ENCODE data around the gene AKR1C2. TPM values are rescaled to one million over a fixed set of nuclear protein-coding genes. Genes with fewer than 3 reads are reported as not detected.

AKR1C2 gene
- total RNA-seq, 1 donor from 2014 or later, result 0.22 TPM

DNA sequence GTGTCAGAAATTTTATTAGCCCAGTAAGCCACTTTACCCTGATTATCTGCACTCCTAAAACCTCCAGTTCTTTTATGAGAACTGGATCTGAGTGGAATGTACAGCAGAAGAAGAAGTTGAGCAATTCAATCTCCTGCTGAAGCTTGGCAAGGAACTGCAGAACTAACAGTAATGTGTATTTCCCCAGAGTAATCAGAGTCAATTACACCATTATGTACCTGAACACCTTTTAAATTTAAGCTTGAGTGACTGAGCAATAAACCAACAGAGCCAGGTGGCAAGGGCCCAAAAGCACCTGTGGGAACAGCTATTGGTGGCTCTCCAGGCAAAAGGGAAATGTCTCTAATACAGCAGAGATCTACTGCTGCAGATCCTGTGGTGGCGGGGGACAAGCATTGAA lies 40.1 kb upstream of the AKR1C2 start:
- H3K27me3 Mint-ChIP-seq (ENCODE audit: low read depth), result peaks cover 3% of the 10 kb centered on the region
- H3K4me3 Mint-ChIP-seq (ENCODE audit: unreplicated experiment), result no peak overlapping the region
- H3K36me3 Mint-ChIP-seq (ENCODE audit: low read depth), result no peaks in the 10 kb centered on the region
- no peaks in the 10 kb centered on the region for H3K4me1 Mint-ChIP-seq (ENCODE audit: low read depth)
- no peak for DNase-seq (ENCODE audit: low spot score)
- no peaks in the 10 kb centered on the region for H3K9me3 Mint-ChIP-seq (ENCODE audit: low read depth)
- H3K27ac Mint-ChIP-seq (ENCODE audit: unreplicated experiment), result no peak overlapping the region
- TF ChIP-seq, protein P1, sequence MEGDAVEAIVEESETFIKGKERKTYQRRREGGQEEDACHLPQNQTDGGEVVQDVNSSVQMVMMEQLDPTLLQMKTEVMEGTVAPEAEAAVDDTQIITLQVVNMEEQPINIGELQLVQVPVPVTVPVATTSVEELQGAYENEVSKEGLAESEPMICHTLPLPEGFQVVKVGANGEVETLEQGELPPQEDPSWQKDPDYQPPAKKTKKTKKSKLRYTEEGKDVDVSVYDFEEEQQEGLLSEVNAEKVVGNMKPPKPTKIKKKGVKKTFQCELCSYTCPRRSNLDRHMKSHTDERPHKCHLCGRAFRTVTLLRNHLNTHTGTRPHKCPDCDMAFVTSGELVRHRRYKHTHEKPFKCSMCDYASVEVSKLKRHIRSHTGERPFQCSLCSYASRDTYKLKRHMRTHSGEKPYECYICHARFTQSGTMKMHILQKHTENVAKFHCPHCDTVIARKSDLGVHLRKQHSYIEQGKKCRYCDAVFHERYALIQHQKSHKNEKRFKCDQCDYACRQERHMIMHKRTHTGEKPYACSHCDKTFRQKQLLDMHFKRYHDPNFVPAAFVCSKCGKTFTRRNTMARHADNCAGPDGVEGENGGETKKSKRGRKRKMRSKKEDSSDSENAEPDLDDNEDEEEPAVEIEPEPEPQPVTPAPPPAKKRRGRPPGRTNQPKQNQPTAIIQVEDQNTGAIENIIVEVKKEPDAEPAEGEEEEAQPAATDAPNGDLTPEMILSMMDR (IDR thresholded peaks at IDR 0.05), result no peak

DNA sequence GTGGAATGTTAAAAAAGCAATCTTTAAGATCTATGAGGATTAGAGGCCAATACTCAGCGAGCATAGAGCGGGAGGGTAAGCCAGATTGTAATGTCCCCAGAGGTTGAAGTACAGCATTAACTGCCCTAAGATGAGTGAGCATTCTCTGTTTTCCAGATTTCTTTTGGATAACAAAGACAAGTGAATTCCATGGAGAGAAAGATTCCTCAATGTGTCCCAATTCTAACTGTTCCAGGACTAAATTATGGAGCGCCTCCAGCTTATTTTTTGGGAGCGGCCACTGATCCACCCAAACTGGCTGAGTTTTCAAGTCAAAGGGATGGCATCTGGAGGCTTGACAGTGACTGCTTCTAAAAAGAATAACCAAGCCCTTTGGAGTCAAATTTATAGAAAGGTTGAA lies 39.3 kb upstream of the AKR1C2 start:
- TF ChIP-seq, protein P1 (IDR thresholded peaks at IDR 0.05), result no peak
- H3K27ac Mint-ChIP-seq (ENCODE audit: unreplicated experiment), result no peak overlapping the region
- no peaks in the 10 kb centered on the region for H3K27me3 Mint-ChIP-seq (ENCODE audit: low read depth)
- no peak overlapping the region for H3K4me3 Mint-ChIP-seq (ENCODE audit: unreplicated experiment)
- H3K9me3 Mint-ChIP-seq (ENCODE audit: low read depth), result no peaks in the 10 kb centered on the region
- DNase-seq (ENCODE audit: low spot score), result no peak
- no peaks in the 10 kb centered on the region for H3K4me1 Mint-ChIP-seq (ENCODE audit: low read depth)
- no peaks in the 10 kb centered on the region for H3K36me3 Mint-ChIP-seq (ENCODE audit: low read depth)

DNA sequence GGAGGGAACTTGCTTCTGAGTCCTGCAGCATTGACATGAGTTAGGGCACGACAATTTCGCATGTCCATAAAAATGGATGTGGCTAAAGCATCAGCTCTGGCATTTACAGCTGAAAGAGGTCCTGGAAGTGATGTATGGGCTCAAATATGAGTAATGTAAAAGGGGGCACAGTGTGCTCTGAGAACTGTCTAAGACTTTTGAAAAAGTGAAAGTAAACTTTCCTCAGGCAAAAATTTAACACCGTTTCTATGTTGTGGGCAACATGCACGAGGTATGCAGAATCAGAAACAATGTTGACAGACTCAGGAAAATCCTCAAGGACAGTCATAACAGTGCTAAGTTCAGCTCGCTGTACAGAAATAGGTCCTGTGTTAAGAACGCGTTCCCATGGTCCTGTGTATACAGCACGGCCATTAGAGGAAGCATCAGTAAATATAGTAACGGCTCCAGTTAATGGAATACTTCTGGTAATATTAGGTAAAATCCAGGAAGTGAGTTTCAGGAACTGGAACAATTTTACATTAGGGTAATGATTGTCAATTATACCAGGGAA lies 37.9 kb upstream of the AKR1C2 start:
- no peak overlapping the region for H3K4me3 Mint-ChIP-seq (ENCODE audit: unreplicated experiment)
- H3K27ac Mint-ChIP-seq (ENCODE audit: unreplicated experiment), result no peak overlapping the region
- H3K4me1 Mint-ChIP-seq (ENCODE audit: low read depth), result no peaks in the 10 kb centered on the region
- no peaks in the 10 kb centered on the region for H3K27me3 Mint-ChIP-seq (ENCODE audit: low read depth)
- no peak for DNase-seq (ENCODE audit: low spot score)
- TF ChIP-seq, protein P1 (IDR thresholded peaks at IDR 0.05), result no peak
- H3K36me3 Mint-ChIP-seq (ENCODE audit: low read depth), result no peaks in the 10 kb centered on the region
- H3K9me3 Mint-ChIP-seq (ENCODE audit: low read depth), result no peaks in the 10 kb centered on the region

DNA sequence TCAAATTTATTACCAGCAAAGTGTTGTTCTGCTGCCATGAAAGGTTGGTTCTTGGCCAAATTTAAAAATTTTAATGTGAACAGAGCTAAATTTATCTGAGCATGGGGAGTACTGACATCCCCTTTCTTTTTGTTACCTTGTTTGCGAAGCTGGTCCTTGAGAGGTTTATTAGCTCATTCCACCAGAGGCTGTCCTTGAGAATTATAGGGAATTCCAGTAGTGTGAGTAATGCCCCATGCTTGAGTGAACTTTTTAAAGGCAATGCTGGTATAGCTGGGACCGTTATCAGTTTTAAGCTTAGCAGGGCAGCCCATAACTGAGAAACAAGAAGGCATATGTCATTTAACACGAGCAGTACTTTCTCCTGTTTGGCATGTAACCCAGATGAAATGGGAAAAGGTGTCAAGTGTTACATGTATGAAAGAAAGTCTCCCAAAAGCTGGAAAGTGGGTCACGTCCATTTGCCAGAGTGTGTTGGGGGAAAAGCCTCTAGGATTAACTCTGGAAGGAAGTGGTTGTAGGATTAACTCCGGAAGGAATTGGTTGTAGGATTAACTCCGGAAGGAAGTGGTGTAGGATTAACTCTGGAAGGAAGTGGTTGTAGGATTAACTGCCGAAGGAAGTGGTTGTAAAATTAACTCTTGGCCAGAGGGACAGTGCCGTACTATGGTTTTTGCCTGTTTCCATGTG lies 37.3 kb upstream of the AKR1C2 start:
- Mint-ChIP-seq H3K9me3 (ENCODE audit: low read depth) (no peaks in the 10 kb centered on the region), H3K36me3 (ENCODE audit: low read depth) (no peaks in the 10 kb centered on the region), H3K27ac (ENCODE audit: unreplicated experiment) (no peak overlapping the region), H3K27me3 (ENCODE audit: low read depth) (no peaks in the 10 kb centered on the region), H3K4me1 (ENCODE audit: low read depth) (no peaks in the 10 kb centered on the region), H3K4me3 (ENCODE audit: unreplicated experiment) (no peak overlapping the region)
- no peak for DNase-seq (ENCODE audit: low spot score)
- TF ChIP-seq, protein P1 (IDR thresholded peaks at IDR 0.05), result no peak

DNA sequence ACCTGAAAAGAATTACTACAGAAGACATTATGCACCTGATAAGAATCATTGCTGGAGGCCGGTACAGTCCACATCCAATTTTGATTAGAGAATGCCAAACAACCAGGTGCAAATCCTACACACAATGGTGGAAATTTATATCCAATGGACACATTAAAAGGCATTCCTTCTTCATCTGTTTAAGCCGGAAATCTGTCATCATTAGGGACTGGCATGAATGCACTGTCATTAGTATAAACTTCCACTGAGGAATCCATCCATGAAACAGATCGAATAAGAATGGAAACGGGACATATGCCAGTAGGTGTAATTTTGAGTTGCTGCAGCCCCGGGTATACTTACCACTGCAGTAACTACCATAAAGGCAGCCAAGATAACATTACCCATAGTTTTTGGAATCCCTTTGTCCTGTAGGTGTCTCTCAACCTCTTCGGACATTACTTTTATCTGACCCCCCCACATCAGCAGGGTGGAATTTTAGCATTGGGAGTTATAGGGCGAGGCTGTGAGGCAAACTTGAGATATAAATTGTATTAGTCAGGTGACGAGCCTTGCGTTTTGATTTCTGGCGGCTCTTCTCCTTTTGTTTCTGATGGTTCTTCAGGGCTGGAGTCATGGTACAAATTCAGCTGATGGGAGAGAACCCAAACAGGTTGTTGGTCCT lies 36.5 kb upstream of the AKR1C2 start:
- Mint-ChIP-seq H3K36me3 (ENCODE audit: low read depth) (peaks cover 4% of the 10 kb centered on the region), H3K27ac (ENCODE audit: unreplicated experiment) (no peak overlapping the region), H3K4me3 (ENCODE audit: unreplicated experiment) (no peak overlapping the region), H3K9me3 (ENCODE audit: low read depth) (peaks cover 7% of the 10 kb centered on the region), H3K4me1 (ENCODE audit: low read depth) (no peaks in the 10 kb centered on the region), H3K27me3 (ENCODE audit: low read depth) (peaks cover 3% of the 10 kb centered on the region)
- TF ChIP-seq, protein P1 (IDR thresholded peaks at IDR 0.05), result no peak
- DNase-seq (ENCODE audit: low spot score), result no peak

All from chondrocyte (in vitro differentiated cells).